PFSK-1 (cell line): ENCODE measurements around the gene MAP2K7.

Experiments used
- FOXP2 ChIP-seq: optimal IDR thresholded peaks from 2 replicates; pipeline ENCODE3; 2011; ENCODE audit warnings: borderline replicate concordance, control low read depth, inconsistent platforms; ENCODE audit not compliant: insufficient read depth; ENCODE audit errors: extremely low read length, extremely low read depth
- POLR2AphosphoS5 ChIP-seq: IDR thresholded peaks from 2 replicates; pipeline ENCODE4 v1.6.1; 2012; ENCODE audit warnings: low read depth, mild to moderate bottlenecking, control low read depth, low read length, moderate library complexity
- REST ChIP-seq, 2 experiments: IDR thresholded peaks; 2 replicates each; pipeline versions ENCODE4 v1.6.1 to v1.8.0; 2011 to 2012; ENCODE audit warnings: low read depth in 2 of 2, low read length in 2 of 2, control low read depth in 1 of 2, inconsistent platforms in 1 of 2, mild to moderate bottlenecking in 1 of 2, moderate library complexity in 1 of 2; ENCODE audit not compliant: insufficient read depth in 1 of 2
- SIN3A ChIP-seq: IDR thresholded peaks from 2 replicates; pipeline ENCODE4 v1.6.1; 2012; ENCODE audit warnings: mild to moderate bottlenecking, low read length, moderate library complexity, borderline replicate concordance; ENCODE audit not compliant: insufficient read depth
- TAF1 ChIP-seq: IDR thresholded peaks from 2 replicates; pipeline ENCODE4 v1.6.1; 2012; ENCODE audit warnings: low read length, control low read depth, borderline replicate concordance; ENCODE audit not compliant: insufficient read depth

Gene MAP2K7

GRCh38 chr19:7942981-7943443 is 39.3 kb downstream of the MAP2K7 start:
- TF ChIP-seq FOXP2 = no peak
- no peak for TF ChIP-seq POLR2AphosphoS5
- no peak for TF ChIP-seq TAF1

- peak; percentile 65 to 83; a peak in 3 of 4 replicates for TF ChIP-seq REST (IDR thresholded peaks at IDR 0.05; ENCODE audit: insufficient read depth in 1 of 2, low read depth in 2 of 2, low read length in 2 of 2)
- peak; percentile 99 for TF ChIP-seq TAF1
- peak; percentile 94; the same call in 1 of the 2 replicates for TF ChIP-seq SIN3A
- peak; percentile 98 for TF ChIP-seq POLR2AphosphoS5
- peak; percentile 78 for TF ChIP-seq FOXP2
These were observed 39.9 kb downstream of the MAP2K7 start, which contains the start of gene TIMM44 for GRCh38 chr19:7943444-7944176. TIMM44 (minus strand) TSS chr19:7943666; CDS start chr19:7943651, 15 bp downstream.

GRCh38 chr19:7944177-7944761 is 40.6 kb downstream of the MAP2K7 start:
- peak; percentile 14; the same call in 1 of the 2 replicates for TF ChIP-seq POLR2AphosphoS5
- TF ChIP-seq TAF1 = no peak
- no peak for TF ChIP-seq FOXP2
- peak in 1 of 2 experiments; percentile 81; a peak in 1 of 4 replicates for TF ChIP-seq REST (IDR thresholded peaks at IDR 0.05; ENCODE audit: insufficient read depth in 1 of 2, low read depth in 2 of 2, low read length in 2 of 2)
- peak; percentile 86; the same call in 1 of the 2 replicates for TF ChIP-seq SIN3A

- TF ChIP-seq REST (IDR thresholded peaks at IDR 0.05; ENCODE audit: insufficient read depth in 1 of 2, low read depth in 2 of 2, low read length in 2 of 2) = no peak
- no peak for TF ChIP-seq POLR2AphosphoS5
These were observed 44.3 kb downstream of the MAP2K7 start for GRCh38 chr19:7947939-7948338.

- TF ChIP-seq TAF1 = no peak
- no peak for TF ChIP-seq POLR2AphosphoS5
- no peak for TF ChIP-seq FOXP2
- no peak for TF ChIP-seq SIN3A
- TF ChIP-seq REST (IDR thresholded peaks at IDR 0.05; ENCODE audit: insufficient read depth in 1 of 2, low read depth in 2 of 2, low read length in 2 of 2) = no peak
These were observed 49.4 kb downstream of the MAP2K7 start for GRCh38 chr19:7953060-7953459.
